ENCODE results near the gene ST3GAL6.
"Not testable (repeated sequence)": the region's sequence is repeated elsewhere in the genome, so short reads cannot be mapped to it uniquely, and the experiment has no call there.

Gene ST3GAL6

DNA sequence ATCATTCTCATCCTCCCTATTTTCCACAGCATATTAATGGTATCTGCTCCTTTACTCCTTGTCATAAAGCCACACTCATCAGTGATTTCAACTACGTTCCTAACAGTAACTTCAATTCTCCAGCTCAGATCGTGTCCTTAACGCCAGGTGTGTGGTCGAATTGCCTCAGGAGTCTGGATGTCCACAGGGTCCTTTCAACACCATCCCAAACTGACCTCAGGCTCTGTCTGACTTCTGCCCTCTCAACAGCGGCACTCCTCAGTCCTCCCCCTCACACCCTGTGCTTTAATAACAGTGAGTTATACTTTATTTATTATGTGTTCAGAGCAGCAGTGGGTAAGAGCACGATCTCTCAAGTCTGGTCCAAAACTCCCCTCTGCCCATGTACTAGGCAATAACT is 42.4 kb downstream of the ST3GAL6 start:
- DNase-seq (ENCODE audit: low spot score): no peak

DNA sequence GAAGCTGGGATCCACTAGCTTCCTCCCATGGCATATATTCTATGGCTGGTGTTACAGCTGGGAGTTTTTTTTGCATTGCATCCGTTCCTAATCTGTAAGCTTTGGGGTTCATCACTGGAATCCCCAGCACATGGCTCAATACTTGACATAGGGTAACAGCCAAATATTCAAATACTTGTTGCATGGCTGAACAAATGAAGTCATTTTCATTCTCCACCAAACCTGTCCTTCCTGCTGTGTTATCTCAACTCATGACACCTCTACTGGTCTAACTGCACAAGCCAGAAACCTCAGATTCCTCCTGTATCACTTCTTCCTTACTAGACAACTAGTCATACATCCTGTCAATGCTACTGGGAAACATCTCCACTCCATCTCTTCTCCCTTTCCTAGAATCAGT is 43.4 kb downstream of the ST3GAL6 start:
- no peak for DNase-seq (ENCODE audit: low spot score)

- DNase-seq (ENCODE audit: low spot score): no peak
Observed at GRCh38 chr3:98807011-98807410, 43.9 kb downstream of the ST3GAL6 start.

DNA sequence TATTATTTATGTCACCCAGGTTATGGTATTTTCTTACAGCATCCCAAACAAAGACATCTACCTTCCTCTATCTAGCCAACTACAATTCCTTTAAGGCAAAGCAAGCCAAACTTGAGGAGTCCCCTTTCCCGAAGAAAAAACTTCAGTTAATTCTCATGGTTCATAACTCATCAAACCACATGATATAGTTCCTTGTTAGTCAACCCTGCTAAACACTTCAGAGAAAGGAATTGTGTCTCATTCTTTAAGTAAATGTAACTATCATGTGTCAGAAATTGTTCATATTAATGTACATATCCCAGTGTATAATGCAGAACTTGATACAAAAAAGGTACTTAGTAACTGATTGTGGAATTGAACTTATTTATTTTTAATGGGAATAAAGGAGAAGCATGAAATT is 44.4 kb downstream of the ST3GAL6 start:
- DNase-seq (ENCODE audit: low spot score): no peak

GRCh38 chr3:98808071-98808470 is 44.9 kb downstream of the ST3GAL6 start:
- no peak for DNase-seq (ENCODE audit: low spot score)

DNA sequence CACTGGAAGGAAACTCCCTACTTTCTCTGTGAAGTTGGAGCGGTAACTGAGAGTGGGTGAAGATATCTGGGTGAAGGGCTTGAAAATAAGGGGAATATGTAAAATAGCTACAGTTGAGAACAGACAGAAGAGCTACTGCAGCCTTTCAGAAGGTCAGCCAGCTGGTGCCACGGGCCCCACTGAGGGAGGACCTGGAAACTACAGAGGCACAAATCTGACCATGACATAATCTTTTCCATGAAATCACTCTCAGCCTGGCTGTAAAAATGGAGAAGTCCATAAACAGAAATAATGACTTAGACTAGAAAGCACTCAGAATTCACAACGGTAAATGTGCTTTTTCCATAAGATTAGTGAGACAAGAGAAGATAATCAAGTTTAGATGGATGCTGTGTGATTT is 46.4 kb downstream of the ST3GAL6 start:
- no peak for DNase-seq (ENCODE audit: low spot score)

DNA sequence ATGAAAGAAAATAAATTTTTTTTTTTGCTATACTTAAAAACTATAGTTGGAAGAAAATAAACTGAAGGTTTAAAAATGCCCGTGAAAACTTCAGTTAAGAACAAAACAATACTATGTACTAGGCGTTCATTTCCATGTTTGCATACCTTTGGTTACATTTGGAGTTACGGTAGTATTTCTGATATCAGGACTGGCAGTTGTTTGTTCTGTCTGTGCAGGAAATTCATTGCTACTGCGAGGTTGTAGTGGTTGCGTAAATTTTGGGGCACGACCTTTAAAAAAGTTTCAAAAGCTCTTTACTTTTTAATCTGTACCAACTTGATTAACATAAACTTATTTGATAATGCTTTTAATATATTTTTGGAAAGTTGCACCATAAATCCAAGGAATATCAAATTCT is 47.9 kb downstream of the ST3GAL6 start:
- no peak for DNase-seq (ENCODE audit: low spot score)

- DNase-seq (ENCODE audit: low spot score): peak; percentile 56
Observed at GRCh38 chr3:98812851-98813374, 49.8 kb downstream of the ST3GAL6 start.

DNA sequence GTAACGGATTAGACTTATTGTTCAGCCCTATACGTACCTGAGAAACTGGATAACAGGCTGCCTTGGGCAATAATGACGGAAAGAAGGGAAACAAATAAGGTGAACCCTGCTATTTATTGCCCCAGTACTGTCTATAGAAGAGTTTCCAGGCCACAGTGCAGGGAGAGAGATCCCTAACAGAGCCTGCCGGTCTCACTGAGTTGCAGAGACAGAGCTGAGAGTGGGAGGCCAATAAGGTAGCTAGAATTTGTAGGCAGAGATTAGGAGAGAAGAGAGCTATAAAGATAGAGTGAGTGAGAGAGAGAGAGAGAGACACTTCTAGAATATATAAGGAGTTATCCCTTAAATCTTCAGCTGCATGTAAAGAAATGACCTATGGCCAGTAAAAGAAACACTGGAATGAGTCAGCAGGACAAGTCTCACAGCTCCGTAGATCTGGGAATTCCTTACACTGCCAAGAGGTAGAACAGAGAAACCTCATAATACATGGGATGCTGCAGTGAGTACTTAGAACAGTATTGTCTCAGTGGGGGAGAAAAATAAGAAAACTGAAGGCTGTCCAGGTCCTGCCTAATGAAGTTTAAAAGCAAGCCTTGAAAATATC is 51.8 kb downstream of the ST3GAL6 start:
- no peak for DNase-seq (ENCODE audit: low spot score)

DNA sequence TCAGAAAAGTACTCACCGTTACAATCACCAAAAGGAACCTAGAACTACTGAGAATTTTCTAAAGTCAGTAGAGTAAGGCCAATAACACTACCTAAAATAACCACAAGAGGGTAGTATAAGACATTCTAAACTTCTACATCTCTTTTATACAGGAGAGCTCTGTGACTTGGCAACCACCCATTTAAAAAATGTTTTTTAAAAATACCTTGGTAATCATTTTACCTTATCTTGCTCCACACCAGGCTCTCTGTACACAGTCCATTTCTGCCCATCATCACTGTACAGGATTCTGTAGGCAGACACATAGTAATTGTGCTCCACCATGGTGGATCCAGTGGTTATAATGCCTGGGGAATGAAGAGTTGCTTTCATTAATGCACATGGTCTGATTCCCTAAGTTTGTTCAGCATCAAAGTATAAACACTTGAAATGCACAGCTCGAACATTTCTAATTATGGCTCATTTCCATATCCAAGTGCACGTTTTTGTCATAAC is 54.5 kb downstream of the ST3GAL6 start:
- peak; percentile 73 for DNase-seq (ENCODE audit: low spot score)

- DNase-seq (ENCODE audit: low spot score): no peak
Observed at GRCh38 chr3:98821063-98821462, 57.9 kb downstream of the ST3GAL6 start.

DNA sequence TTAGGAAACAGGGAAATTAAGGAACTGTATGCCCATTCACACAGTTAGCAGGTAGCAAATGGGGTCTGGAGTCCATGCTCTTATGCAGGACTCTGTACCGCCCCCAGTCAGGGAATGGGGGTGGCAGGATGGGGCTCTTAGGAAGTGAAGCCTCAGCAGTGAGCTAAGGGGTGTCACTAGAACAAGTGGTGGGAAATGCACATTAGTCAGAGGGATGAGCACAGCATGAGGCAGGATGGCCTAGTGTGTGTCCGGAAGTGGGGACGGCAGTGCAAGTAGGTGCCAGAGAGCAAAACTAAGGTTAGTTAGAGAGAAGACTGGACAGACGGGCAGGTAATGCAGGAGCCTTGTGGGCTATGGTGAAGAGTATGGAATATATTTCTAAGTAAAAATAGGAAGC is 60.7 kb downstream of the ST3GAL6 start:
- no peak for DNase-seq (ENCODE audit: low spot score)

- no peak for DNase-seq (ENCODE audit: low spot score)
Observed at GRCh38 chr3:98824256-98824655, 61.1 kb downstream of the ST3GAL6 start.

- DNase-seq (ENCODE audit: low spot score): no peak
Observed at GRCh38 chr3:98826126-98826525, 63.0 kb downstream of the ST3GAL6 start.

DNA sequence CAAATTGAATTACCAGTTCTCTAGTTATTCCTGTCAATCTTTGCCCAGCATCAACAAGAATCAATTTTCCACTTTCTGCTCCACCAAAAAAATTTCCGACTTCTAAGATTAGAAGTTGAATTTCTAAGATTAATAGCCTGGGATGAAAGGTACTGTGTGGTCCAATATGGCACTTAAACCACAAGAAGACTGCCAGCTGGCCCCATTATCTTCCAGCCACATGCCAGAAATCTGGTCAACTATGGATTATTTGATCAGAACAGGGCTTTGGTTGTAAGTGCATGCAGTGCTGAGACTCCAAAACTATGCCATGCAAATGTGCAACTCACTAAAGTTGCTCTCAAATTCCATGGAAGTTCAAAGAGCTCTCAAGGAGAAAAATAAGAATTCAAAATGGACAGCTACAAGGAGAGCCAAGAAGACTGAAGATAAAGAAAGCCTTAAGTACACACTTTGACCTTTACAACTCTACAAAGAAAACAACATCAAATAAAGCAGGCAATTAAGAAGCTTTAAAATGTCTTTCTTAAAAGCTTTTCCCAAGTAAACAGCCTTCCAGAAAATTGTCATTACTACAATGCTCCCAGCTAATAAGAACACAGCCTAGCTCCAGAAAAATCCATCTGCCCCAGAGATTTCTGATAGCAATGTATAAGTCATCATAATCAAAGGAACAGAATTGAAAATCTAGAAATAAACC is 64.2 kb downstream of the ST3GAL6 start:
- DNase-seq (ENCODE audit: low spot score): no peak

- no peak for DNase-seq (ENCODE audit: low spot score)
Observed at GRCh38 chr3:98829246-98829832, 66.2 kb downstream of the ST3GAL6 start.

DNA sequence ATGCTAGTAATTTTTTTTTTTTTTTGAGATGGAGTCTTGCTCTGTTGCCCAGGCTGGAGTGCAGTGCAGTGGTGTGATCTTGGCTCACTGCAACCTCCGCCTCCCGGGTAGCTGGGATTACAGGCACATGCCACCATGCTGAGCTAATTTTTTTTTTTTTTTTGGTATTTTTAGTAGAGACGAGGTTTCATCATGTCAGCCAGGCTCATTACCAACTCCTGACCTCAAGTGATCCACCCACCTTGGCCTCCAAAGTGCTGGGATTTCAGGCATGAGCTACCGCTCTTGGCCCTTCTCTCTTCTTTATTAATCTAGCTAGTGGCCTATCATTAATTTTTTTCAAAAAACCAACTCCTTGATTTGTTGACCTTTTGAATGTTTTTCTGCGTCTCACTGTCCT is 67.9 kb downstream of the ST3GAL6 start:
- not testable (repeated sequence) for DNase-seq (ENCODE audit: low spot score)

- DNase-seq (ENCODE audit: low spot score): no peak
Observed at GRCh38 chr3:98839846-98840245, 76.7 kb downstream of the ST3GAL6 start.

DNA sequence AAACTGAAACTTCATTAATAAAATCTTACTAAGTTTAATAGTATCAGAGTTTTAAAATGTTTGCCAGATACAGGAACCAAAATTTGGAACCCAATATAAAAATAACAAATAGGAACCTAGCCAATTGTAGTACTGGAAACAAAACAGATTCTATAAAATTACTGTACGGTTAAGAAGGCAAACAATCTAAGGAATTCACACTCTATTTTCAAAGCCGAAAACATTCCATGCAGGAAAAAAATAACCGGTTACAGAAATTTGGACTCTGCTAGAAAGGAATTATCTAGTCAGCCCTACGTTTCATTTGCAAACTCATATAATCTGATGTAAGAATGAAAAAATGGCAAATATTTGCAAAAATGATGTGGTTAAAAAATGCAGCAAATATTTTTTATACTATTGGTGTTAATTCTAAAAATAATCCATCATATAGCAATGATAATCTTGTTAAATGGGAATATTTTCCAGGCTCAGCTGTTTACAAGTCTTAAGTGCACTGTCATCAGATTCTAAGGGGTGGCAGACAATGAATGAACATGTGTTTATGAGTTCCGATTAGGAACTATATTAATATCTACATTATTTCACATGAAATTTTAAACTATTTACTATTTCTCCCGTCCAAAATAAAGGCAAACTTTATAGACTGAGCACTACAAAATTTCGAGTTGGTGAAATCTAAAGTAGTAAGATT is 80.3 kb downstream of the ST3GAL6 start:
- DNase-seq (ENCODE audit: low spot score): no peak

Measured in hematopoietic multipotent progenitor cell treated with erythropoietin and hydrocortisone succinate and interleukin-3 and kit ligand, for 15 days (in vitro differentiated cells).